Measurements from ENCODE around the gene ARAP3. TPM values are rescaled to one million over a fixed set of nuclear protein-coding genes. Genes with fewer than 3 reads are reported as not detected.

ARAP3 gene
- total and polyA plus RNA-seq, 2 donors (not counting 1 experiment from before 2014, with no cell fraction given), result 0.34 to 3.7 TPM

- ChIA-PET POLR2A (no interaction called here), CTCF (interaction anchor here (0.7 to 1.1 kb wide), 4 partner anchors 11 to 280 kb away, joined by 3 to 5 read pairs (median 4); no protein-coding TSS in a partner anchor)
- Histone ChIP-seq H3K9me3 (ENCODE audit: control extremely low read depth in 1 of 3, control insufficient read depth in 2 of 3, insufficient read depth in 1 of 3, low read length in 2 of 3) (no peaks in the 10 kb centered on the region), H3K4me3 (ENCODE audit: control extremely low read depth in 1 of 5, extremely low read depth in 1 of 5, insufficient read depth in 1 of 5, low read depth in 2 of 5, low read length in 4 of 5) (peak overlapping the region in 2 of 5 experiments; percentile 32 to 41), H3K9ac (ENCODE audit: low read length) (no peak overlapping the region), H3K27ac (ENCODE audit: low read length in 2 of 2) (no peak overlapping the region), H3K79me2 (ENCODE audit: control insufficient read depth, insufficient read depth, low read length) (no peaks in the 10 kb centered on the region), H3K4me1 (ENCODE audit: control insufficient read depth in 2 of 2, insufficient read depth in 2 of 2, low read length in 2 of 2) (peaks cover 20 to 23% of the 10 kb centered on the region in 2 donors), H4K20me1 (ENCODE audit: control insufficient read depth, insufficient read depth, low read length, poor library complexity, severe bottlenecking) (no peaks in the 10 kb centered on the region), H3K36me3 (replicated peaks in 1 of 2; ENCODE audit: control extremely low read depth in 1 of 2, control insufficient read depth in 1 of 2, extremely low read depth in 1 of 2, insufficient read depth in 2 of 2, low read length in 1 of 2) (no peaks in the 10 kb centered on the region), H3K27me3 (replicated peaks in 1 of 4; ENCODE audit: control extremely low read depth in 1 of 4, control insufficient read depth in 3 of 4, insufficient read depth in 4 of 4, low read length in 3 of 4) (peaks cover 0 to 18% (median 0%) of the 10 kb centered on the region in 4 experiments), H3K4me2 (replicated peaks; ENCODE audit: low read depth, low read length, poor library complexity, severe bottlenecking) (peak overlapping the region; percentile 97), H2AFZ (ENCODE audit: insufficient read depth, low read depth, low read length, poor library complexity, severe bottlenecking) (peak overlapping the region; percentile 91)
- intact Hi-C loops (cut with micrococcal nuclease), result no loop called here
- 94% methylated on average over 2 of the region's 2 CpGs for WGBS (ENCODE audit: insufficient coverage)
- peak overlapping the region; percentile 77 for H3K4me3 Mint-ChIP-seq
- H3K27ac Mint-ChIP-seq, result peak overlapping the region; percentile 18
- TF ChIP-seq CTCF (IDR thresholded peaks at IDR 0.05) (no peak), EZH2 (IDR thresholded peaks at IDR 0.05; ENCODE audit: borderline replicate concordance, insufficient read depth, low read depth, low read length, poor library complexity, severe bottlenecking) (no peak)
- H3K27me3 Mint-ChIP-seq, result peaks cover 5% of the 10 kb centered on the region
- ATAC-seq (ENCODE audit: low read depth) (no peak), DNase-seq (no peak)
- no peaks in the 10 kb centered on the region for H3K9me3 Mint-ChIP-seq (ENCODE audit: insufficient read depth)
- H3K4me1 Mint-ChIP-seq, result peaks cover 20% of the 10 kb centered on the region
Observed at GRCh38 chr5:141681295-141681694, 735 bp downstream of the ARAP3 start.

- ChIA-PET POLR2A (no interaction called here), CTCF (interaction anchor here (0.7 to 1.1 kb wide), 2 partner anchors 15 to 280 kb away, joined by 3 to 4 read pairs; no protein-coding TSS in a partner anchor)
- H3K9me3 Mint-ChIP-seq (ENCODE audit: insufficient read depth), result no peaks in the 10 kb centered on the region
- Histone ChIP-seq H3K4me1 (ENCODE audit: control insufficient read depth in 2 of 2, insufficient read depth in 2 of 2, low read length in 2 of 2) (peaks cover 20 to 23% of the 10 kb centered on the region in 2 donors), H3K9me3 (ENCODE audit: control extremely low read depth in 1 of 3, control insufficient read depth in 2 of 3, insufficient read depth in 1 of 3, low read length in 2 of 3) (no peaks in the 10 kb centered on the region), H3K27me3 (replicated peaks in 1 of 4; ENCODE audit: control extremely low read depth in 1 of 4, control insufficient read depth in 3 of 4, insufficient read depth in 4 of 4, low read length in 3 of 4) (peaks cover 0 to 18% (median 0%) of the 10 kb centered on the region in 4 experiments), H3K36me3 (replicated peaks in 1 of 2; ENCODE audit: control extremely low read depth in 1 of 2, control insufficient read depth in 1 of 2, extremely low read depth in 1 of 2, insufficient read depth in 2 of 2, low read length in 1 of 2) (no peaks in the 10 kb centered on the region), H3K27ac (ENCODE audit: low read length in 2 of 2) (no peak overlapping the region), H2AFZ (ENCODE audit: insufficient read depth, low read depth, low read length, poor library complexity, severe bottlenecking) (no peak overlapping the region), H3K4me3 (ENCODE audit: control extremely low read depth in 1 of 5, extremely low read depth in 1 of 5, insufficient read depth in 1 of 5, low read depth in 2 of 5, low read length in 4 of 5) (no peak overlapping the region), H3K9ac (ENCODE audit: low read length) (no peak overlapping the region), H3K79me2 (ENCODE audit: control insufficient read depth, insufficient read depth, low read length) (no peaks in the 10 kb centered on the region), H3K4me2 (replicated peaks; ENCODE audit: low read depth, low read length, poor library complexity, severe bottlenecking) (no peak overlapping the region), H4K20me1 (ENCODE audit: control insufficient read depth, insufficient read depth, low read length, poor library complexity, severe bottlenecking) (no peaks in the 10 kb centered on the region)
- no peak for TF ChIP-seq CTCF (IDR thresholded peaks at IDR 0.05)
- no peak for TF ChIP-seq EZH2 (IDR thresholded peaks at IDR 0.05; ENCODE audit: borderline replicate concordance, insufficient read depth, low read depth, low read length, poor library complexity, severe bottlenecking)
- no peak for ATAC-seq (ENCODE audit: low read depth)
- peak overlapping the region; percentile 77 for H3K4me3 Mint-ChIP-seq
- peaks cover 20% of the 10 kb centered on the region for H3K4me1 Mint-ChIP-seq
- H3K27me3 Mint-ChIP-seq, result peaks cover 5% of the 10 kb centered on the region
- intact Hi-C loops (cut with micrococcal nuclease), result no loop called here
- H3K27ac Mint-ChIP-seq, result no peak overlapping the region
- DNase-seq, result no peak
- WGBS (ENCODE audit: insufficient coverage), result 80% methylated on average over 2 of the region's 6 CpGs
Observed at GRCh38 chr5:141680751-141681201, 1.3 kb downstream of the ARAP3 start.

Data from B cell (primary cell).